HepG2 (cell line): ENCODE results near the gene TOP2B. TPM values are rescaled to one million over a fixed set of nuclear protein-coding genes. Genes with fewer than 3 reads are reported as not detected.
A peak's percentile ranks its signal among the peaks of the same experiment; 100 is the strongest.

ENCODE experiments used
- HOXA9 ChIP-seq: sonication (generic); formaldehyde crosslinking; IDR thresholded peaks from 2 replicates; pipeline ENCODE4 v1.8.1; 2022; ENCODE audit warnings: missing genetic modification reagents, mild to moderate bottlenecking, moderate library complexity, borderline replicate concordance
- SOX13 ChIP-seq, 3 experiments: fragments of 450-650 bp in 1 of 3; sonication (generic) in 1 of 3; formaldehyde crosslinking in 1 of 3; IDR thresholded peaks in 2 of 3; conservative IDR thresholded peaks in 1 of 3; 2 replicates each; pipeline versions ENCODE4 v1.5.0 to v1.6.1; 2016 to 2020; ENCODE audit warnings: antibody characterized with exemption in 1 of 3, mild to moderate bottlenecking in 1 of 3, missing compliant biosample characterization in 1 of 3, missing genetic modification reagents in 1 of 3, moderate library complexity in 1 of 3
- TBL1XR1 ChIP-seq: fragments of 150-350 bp; IDR thresholded peaks from 2 replicates; pipeline ENCODE4 v1.6.1; 2014; ENCODE audit warnings: borderline replicate concordance, low read length; ENCODE audit not compliant: partially characterized antibody
- ZBTB1 ChIP-seq: sonication (generic); formaldehyde crosslinking; IDR thresholded peaks from 2 replicates; pipeline ENCODE4 v1.4.0; 2020; ENCODE audit warnings: missing genetic modification reagents, borderline replicate concordance
- ZNF24 ChIP-seq: fragments of 450-650 bp; IDR thresholded peaks from 2 replicates; pipeline ENCODE4 v1.6.1; 2017; ENCODE audit warnings: antibody characterized with exemption, mild to moderate bottlenecking
- ZNF3 ChIP-seq: IDR thresholded peaks from 2 replicates; pipeline ENCODE4 v1.7.0; 2017; ENCODE audit warnings: inconsistent platforms
- ZNF333 ChIP-seq: sonication (generic); formaldehyde crosslinking; IDR thresholded peaks from 2 replicates; pipeline ENCODE4 v1.4.0; 2020; ENCODE audit warnings: mild to moderate bottlenecking, missing genetic modification reagents, borderline replicate concordance
- ZNF574 ChIP-seq: sonication (generic); formaldehyde crosslinking; IDR thresholded peaks from 2 replicates; pipeline ENCODE4 v1.4.0; 2020; ENCODE audit warnings: missing genetic modification reagents
- ZNF646 ChIP-seq: sonication (generic); formaldehyde crosslinking; IDR thresholded peaks from 2 replicates; pipeline ENCODE4 v1.9.0; 2021; ENCODE audit warnings: mild to moderate bottlenecking, missing genetic modification reagents
- ZSCAN31 ChIP-seq: sonication (generic); formaldehyde crosslinking; IDR thresholded peaks from 2 replicates; pipeline ENCODE4 v1.5.0; 2020; ENCODE audit warnings: low read depth, mild to moderate bottlenecking, missing genetic modification reagents
- polyA plus RNA-seq, 8 experiments: library from polyadenylated mRNA; depleted of rRNA in 3 of 8; stranded (reverse) in 7 of 8; unstranded in 1 of 8; fragments of >200 nt; fragmentation: Illumina TruSeq in 4 of 8; extraction: Trizol in 4 of 8; gene quantifications; 2 replicates each; pipeline versions ENCODE4 v1.2.1 to v1.2.3, GENCODE V29; 2011 to 2016; ENCODE audit warnings: low read depth in 4 of 8, missing spikeins in 1 of 8, mixed read lengths in 1 of 8; ENCODE audit not compliant: insufficient read depth in 1 of 8
- total RNA-seq, 5 experiments: library from RNA; depleted of rRNA; stranded (reverse); fragments of >200 nt; fragmentation: Illumina TruSeq; extraction: Trizol; gene quantifications; 2 replicates each; pipeline ENCODE4 v1.2.3, GENCODE V29; 2016; ENCODE audit warnings: low read depth in 1 of 5
- TF ChIP-seq, protein P1 (sequence below): sonication (generic); formaldehyde crosslinking; IDR thresholded peaks from 2 replicates; pipeline ENCODE4 v1.5.0; 2020; ENCODE audit warnings: mild to moderate bottlenecking, missing genetic modification reagents
- TF ChIP-seq, protein P2 (sequence below): sonication (generic); formaldehyde crosslinking; IDR thresholded peaks from 2 replicates; pipeline ENCODE4 v1.5.0; 2020; ENCODE audit warnings: missing genetic modification reagents, mild to moderate bottlenecking, borderline replicate concordance
- TF ChIP-seq, protein P3 (sequence below): sonication (generic); formaldehyde crosslinking; IDR thresholded peaks from 2 replicates; pipeline ENCODE4 v1.4.0; 2020; ENCODE audit warnings: missing genetic modification reagents

TOP2B gene
- total and polyA plus RNA-seq, 2 of the 13 experiments (the other 11 are each of a cell fraction or from before 2014, with no cell fraction given), result 27.6 to 88.1 TPM

DNA sequence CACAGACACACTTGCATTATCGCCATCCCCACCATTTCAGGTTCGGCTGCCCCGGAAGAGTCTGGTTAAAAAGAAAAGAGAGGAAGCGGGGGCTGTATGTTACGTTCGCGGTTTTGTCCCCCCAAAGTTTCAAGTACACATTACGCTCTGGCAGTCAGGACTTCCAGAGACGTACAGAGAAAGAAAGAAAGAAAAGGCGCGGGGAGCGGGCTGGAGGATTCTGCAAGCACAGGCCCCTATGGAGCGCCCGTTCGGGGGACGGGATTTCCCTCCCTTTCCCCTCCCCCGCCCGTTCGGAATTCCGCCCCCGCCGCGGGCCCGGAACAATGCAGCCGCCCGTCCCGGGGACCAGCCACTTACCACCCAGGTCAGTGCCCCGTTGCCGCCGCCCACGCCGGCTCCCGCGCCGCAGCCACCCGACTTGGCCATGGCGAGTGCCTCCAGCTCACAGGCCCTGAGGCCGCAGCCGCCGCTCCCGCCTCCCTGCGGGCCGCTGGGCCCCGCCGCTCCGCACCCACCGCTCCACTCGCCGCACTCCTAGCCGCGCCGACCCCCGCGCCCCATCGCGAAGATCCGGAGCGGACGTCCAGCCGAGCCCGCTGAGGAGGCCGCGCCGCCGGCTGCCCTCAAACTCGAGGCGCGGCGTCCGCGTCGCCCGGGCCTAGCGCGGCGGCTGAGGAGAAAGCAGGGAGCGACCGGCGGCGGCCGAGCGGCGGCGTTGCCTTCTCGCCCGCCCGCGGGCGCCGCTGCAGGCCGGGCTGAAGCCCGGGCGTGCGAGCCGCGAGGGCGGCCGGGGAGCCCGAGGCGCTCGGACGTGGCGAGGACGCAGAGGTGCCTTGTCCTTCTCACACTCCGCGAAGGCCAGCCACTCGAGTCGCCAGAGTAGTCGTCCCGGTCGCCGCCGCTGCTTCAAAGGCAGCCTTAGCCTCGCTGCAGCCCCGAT is 567 bp downstream of the TOP2B start (continued):
- TF ChIP-seq, protein P1, sequence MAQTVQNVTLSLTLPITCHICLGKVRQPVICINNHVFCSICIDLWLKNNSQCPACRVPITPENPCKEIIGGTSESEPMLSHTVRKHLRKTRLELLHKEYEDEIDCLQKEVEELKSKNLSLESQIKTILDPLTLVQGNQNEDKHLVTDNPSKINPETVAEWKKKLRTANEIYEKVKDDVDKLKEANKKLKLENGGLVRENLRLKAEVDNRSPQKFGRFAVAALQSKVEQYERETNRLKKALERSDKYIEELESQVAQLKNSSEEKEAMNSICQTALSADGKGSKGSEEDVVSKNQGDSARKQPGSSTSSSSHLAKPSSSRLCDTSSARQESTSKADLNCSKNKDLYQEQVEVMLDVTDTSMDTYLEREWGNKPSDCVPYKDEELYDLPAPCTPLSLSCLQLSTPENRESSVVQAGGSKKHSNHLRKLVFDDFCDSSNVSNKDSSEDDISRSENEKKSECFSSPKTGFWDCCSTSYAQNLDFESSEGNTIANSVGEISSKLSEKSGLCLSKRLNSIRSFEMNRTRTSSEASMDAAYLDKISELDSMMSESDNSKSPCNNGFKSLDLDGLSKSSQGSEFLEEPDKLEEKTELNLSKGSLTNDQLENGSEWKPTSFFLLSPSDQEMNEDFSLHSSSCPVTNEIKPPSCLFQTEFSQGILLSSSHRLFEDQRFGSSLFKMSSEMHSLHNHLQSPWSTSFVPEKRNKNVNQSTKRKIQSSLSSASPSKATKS (CRISPR knock-in tag), result no peak
- TF ChIP-seq, protein P2, sequence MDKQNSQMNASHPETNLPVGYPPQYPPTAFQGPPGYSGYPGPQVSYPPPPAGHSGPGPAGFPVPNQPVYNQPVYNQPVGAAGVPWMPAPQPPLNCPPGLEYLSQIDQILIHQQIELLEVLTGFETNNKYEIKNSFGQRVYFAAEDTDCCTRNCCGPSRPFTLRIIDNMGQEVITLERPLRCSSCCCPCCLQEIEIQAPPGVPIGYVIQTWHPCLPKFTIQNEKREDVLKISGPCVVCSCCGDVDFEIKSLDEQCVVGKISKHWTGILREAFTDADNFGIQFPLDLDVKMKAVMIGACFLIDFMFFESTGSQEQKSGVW (CRISPR knock-in tag), result no peak
- TF ChIP-seq HOXA9 (CRISPR knock-in tag) (no peak), ZBTB1 (CRISPR knock-in tag) (no peak), ZSCAN31 (CRISPR knock-in tag) (0 out of 2 replicates have a peak, but pooled peaks have one; percentile 32), SOX13 (IDR thresholded peaks at IDR 0.05) (no peak), SOX13 (CRISPR knock-in tag; conservative IDR thresholded peaks at IDR 0.05 in 1 of 2, IDR thresholded peaks at IDR 0.05 in 1 of 2) (peak in 1 of 2 experiments; percentile 32; a peak in 1 of 4 replicates), TBL1XR1 (no peak), ZNF333 (peak; percentile 6; the same call in 1 of the 2 replicates), ZNF646 (CRISPR knock-in tag) (no peak), ZNF3 (CRISPR knock-in tag) (no peak), ZNF24 (no peak), ZNF574 (CRISPR knock-in tag) (peak; percentile 56)
- TF ChIP-seq, protein P3, sequence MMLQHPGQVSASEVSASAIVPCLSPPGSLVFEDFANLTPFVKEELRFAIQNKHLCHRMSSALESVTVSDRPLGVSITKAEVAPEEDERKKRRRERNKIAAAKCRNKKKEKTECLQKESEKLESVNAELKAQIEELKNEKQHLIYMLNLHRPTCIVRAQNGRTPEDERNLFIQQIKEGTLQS, result 0 out of 2 replicates have a peak, but pooled peaks have one; percentile 3
